Activated T-helper 1 cell treated with anti-CD3 and anti-CD28 coated beads, Interleukin-2, amount 50 U/mL, for 16 hours (primary cell): Measurements from ENCODE around the gene LIFR.
"Not testable (repeated sequence)": the region's sequence is repeated elsewhere in the genome, so short reads cannot be mapped to it uniquely, and the experiment has no call there.

Source experiments
- DNase-seq, 2 donors: peaks; one replicate each; pipeline ENCODE4 v3.0.0-alpha.2; 2020; ENCODE audit warnings: low read depth in 1 of 2, low spot score in 1 of 2

The LIFR gene

GRCh38 chr5:38582975-38583319, 26.5 kb upstream of the LIFR start:
- no peak for DNase-seq

GRCh38 chr5:38582293-38582974, 26.0 kb upstream of the LIFR start:
- DNase-seq, result no peak

- no peak for DNase-seq
Observed at GRCh38 chr5:38581597-38581996, 25.2 kb upstream of the LIFR start.

- DNase-seq, result no peak
Observed at GRCh38 chr5:38579105-38579504, 22.7 kb upstream of the LIFR start.

GRCh38 chr5:38576961-38577684, 20.7 kb upstream of the LIFR start:
- no peak for DNase-seq

GRCh38 chr5:38576442-38576841, 20.0 kb upstream of the LIFR start:
- no peak for DNase-seq

GRCh38 chr5:38575476-38575875, 19.0 kb upstream of the LIFR start:
- no peak for DNase-seq

- no peak for DNase-seq
Observed at GRCh38 chr5:38574009-38574408, 17.6 kb upstream of the LIFR start.

- DNase-seq, result no peak
Observed at GRCh38 chr5:38573521-38573920, 17.1 kb upstream of the LIFR start.

GRCh38 chr5:38569180-38569579, 12.7 kb upstream of the LIFR start:
- no peak for DNase-seq

GRCh38 chr5:38567306-38567705, 10.9 kb upstream of the LIFR start:
- not testable (repeated sequence) for DNase-seq

GRCh38 chr5:38563624-38564023, 7.2 kb upstream of the LIFR start:
- no peak for DNase-seq

GRCh38 chr5:38562444-38563210, 6.2 kb upstream of the LIFR start:
- DNase-seq, result no peak

- DNase-seq, result no peak
Observed at GRCh38 chr5:38559428-38559827, 3.0 kb upstream of the LIFR start.

- DNase-seq, result no peak
Observed at GRCh38 chr5:38557792-38558191, 1.3 kb upstream of the LIFR start.

GRCh38 chr5:38557308-38557710, 863 bp upstream of the LIFR start:
- no peak for DNase-seq

GRCh38 chr5:38556088-38556598, 303 bp downstream of the LIFR start:
- no peak for DNase-seq

GRCh38 chr5:38555354-38556087, 925 bp downstream of the LIFR start:
- DNase-seq, result no peak

- DNase-seq, result no peak
Observed at GRCh38 chr5:38554861-38555260, 1.6 kb downstream of the LIFR start.

- no peak for DNase-seq
Observed at GRCh38 chr5:38554403-38554802, 2.0 kb downstream of the LIFR start.

GRCh38 chr5:38553001-38553521, 3.4 kb downstream of the LIFR start:
- no peak for DNase-seq
